GM12873 (cell line): ENCODE results near the gene SCAF8.

Experiments used
- TF ChIP-seq, protein P1 (sequence below): IDR thresholded peaks from 2 replicates; pipeline ENCODE4 v1.5.1; 2012; ENCODE audit warnings: low read depth, mild to moderate bottlenecking, moderate library complexity, low read length, control low read depth; ENCODE audit not compliant: insufficient read depth; ENCODE audit errors: missing control alignments

Gene SCAF8

DNA sequence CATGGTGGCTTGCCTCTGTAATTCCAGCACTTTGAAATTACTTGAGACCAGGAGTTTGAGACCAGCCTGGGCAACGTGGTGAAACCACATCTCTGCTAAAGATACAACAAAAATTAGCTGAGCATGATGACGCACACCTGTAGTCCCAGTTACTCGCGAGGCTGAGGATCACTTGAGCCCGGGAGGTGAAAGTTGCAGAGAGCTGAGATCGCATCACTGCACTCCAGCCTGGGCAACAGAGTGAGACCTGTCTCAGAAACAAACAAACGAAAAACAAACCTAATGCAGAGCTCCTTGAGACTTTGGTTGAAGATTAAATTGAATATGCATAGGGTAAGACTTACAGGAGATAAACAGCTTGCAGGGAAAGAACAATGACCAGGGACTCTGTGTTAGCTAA, 80.8 kb downstream of the SCAF8 start:
- TF ChIP-seq, protein P1, sequence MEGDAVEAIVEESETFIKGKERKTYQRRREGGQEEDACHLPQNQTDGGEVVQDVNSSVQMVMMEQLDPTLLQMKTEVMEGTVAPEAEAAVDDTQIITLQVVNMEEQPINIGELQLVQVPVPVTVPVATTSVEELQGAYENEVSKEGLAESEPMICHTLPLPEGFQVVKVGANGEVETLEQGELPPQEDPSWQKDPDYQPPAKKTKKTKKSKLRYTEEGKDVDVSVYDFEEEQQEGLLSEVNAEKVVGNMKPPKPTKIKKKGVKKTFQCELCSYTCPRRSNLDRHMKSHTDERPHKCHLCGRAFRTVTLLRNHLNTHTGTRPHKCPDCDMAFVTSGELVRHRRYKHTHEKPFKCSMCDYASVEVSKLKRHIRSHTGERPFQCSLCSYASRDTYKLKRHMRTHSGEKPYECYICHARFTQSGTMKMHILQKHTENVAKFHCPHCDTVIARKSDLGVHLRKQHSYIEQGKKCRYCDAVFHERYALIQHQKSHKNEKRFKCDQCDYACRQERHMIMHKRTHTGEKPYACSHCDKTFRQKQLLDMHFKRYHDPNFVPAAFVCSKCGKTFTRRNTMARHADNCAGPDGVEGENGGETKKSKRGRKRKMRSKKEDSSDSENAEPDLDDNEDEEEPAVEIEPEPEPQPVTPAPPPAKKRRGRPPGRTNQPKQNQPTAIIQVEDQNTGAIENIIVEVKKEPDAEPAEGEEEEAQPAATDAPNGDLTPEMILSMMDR = no peak

DNA sequence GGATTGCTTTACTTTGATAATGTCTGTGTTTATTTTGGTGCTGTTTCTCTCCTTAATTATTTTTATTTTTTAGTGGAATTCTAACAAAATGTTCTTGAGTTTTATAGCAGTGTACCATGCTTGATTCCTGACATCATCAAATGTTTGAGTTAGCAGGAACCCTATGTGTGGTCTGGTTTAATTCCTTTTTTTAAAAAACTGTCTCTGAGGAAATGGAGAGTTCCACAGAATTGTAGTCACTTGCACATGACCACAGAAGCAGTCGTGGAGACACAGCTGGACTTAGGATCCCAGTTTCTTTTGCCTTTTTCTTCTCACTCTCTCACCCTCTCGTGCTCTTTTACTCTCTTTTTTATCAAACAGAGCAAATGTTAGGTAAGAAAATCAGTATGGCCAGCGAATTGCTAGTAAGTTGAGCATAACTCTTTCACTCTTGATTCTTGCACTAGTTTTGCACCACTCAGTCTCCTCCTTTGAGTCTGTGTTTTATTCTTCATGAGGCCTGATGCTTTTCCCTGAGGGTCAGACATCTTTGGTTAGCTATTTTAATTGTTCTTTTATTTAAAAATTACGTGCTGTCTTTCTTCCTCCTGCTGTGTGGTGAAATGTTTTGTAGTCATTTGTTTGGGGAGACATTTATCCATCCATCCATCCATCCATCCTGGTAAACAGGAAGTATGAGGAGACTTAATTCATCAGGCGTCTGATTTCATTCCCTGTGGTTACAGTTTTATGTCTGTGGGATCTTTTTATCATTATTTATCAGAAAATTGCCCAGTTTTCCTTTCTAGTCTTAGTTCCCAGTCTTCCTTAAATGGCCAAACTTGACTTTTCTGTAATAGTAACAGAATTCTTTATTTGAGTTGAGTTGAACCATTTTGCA, 83.0 kb downstream of the SCAF8 start:
- TF ChIP-seq, protein P1 = no peak

DNA sequence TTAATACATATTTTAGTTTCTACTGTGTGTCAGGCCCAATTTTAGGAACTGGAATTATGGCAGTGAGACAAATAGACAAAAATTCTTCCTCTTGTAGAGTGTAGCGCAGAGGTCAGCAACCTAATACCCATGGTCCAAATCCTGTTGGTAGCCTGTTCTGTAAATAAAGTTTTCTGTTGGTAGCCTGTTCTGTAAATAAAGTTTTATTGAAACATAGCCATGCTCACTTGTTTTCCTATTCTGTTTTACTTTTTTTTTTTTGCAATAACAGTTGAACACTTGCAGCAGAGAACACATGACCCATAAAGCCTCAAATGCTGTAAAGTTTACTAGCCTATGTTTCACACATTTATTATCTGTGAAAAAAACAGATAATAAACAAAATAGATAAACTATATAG, 87.9 kb downstream of the SCAF8 start:
- TF ChIP-seq, protein P1 = no peak

GRCh38 chr6:154821638-154822037, 88.4 kb downstream of the SCAF8 start:
- TF ChIP-seq, protein P1 = no peak

GRCh38 chr6:154822947-154823558, 89.8 kb downstream of the SCAF8 start:
- TF ChIP-seq, protein P1 = no peak

GRCh38 chr6:154824076-154824475, 90.9 kb downstream of the SCAF8 start:
- TF ChIP-seq, protein P1 = no peak

DNA sequence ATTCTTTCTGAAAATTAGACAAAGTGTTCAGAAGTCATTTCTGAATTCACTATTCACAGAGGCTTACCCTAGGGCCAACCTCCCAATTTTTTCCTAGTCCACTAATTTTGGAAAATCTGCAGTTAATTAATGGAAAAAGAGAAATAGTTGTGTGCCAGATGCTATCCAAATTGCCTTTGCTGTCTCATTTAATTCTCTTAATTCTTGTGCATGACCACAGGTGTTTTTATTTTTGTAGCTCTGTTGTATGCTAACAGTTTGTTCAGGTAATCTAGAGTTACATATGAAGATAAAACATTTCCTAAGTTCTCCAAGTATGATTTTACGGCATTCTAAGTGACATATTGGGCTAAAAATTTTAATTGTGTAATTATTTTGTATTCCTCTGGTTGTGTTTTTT, 96.8 kb downstream of the SCAF8 start:
- TF ChIP-seq, protein P1 = no peak
